HepG2 (cell line): ENCODE results near the gene TRIM9. TPM values are rescaled to one million over a fixed set of nuclear protein-coding genes. Genes with fewer than 3 reads are reported as not detected.

Experiments used
- IRX3 ChIP-seq: sonication (generic); formaldehyde crosslinking; IDR thresholded peaks from 2 replicates; pipeline ENCODE4 v1.8.1; 2023; ENCODE audit warnings: mild to moderate bottlenecking, low read depth, missing genetic modification reagents, borderline replicate concordance
- NR0B2 ChIP-seq: sonication (generic); formaldehyde crosslinking; IDR thresholded peaks from 2 replicates; pipeline ENCODE4 v1.4.0; 2020; ENCODE audit warnings: mild to moderate bottlenecking, missing genetic modification reagents
- SKIL ChIP-seq: sonication (generic); formaldehyde crosslinking; IDR thresholded peaks from 2 replicates; pipeline ENCODE4 v1.8.0; 2022; ENCODE audit warnings: missing genetic modification reagents, mild to moderate bottlenecking, moderate library complexity, borderline replicate concordance
- ZBTB40 ChIP-seq, 2 experiments: fragments of 450-650 bp in 1 of 2; sonication (generic) in 1 of 2; formaldehyde crosslinking in 1 of 2; IDR thresholded peaks; 2 replicates each; pipeline versions ENCODE4 v1.6.1 to v1.8.0; 2016 to 2022; ENCODE audit warnings: antibody characterized with exemption in 1 of 2, mild to moderate bottlenecking in 1 of 2, missing genetic modification reagents in 1 of 2
- ZNF12 ChIP-seq: sonication (generic); formaldehyde crosslinking; IDR thresholded peaks from 2 replicates; pipeline ENCODE4 v1.5.0; 2020; ENCODE audit warnings: missing genetic modification reagents
- ZNF232 ChIP-seq: sonication (generic); formaldehyde crosslinking; IDR thresholded peaks from 2 replicates; pipeline ENCODE4 v1.4.0; 2020; ENCODE audit warnings: missing genetic modification reagents, borderline replicate concordance
- ZNF367 ChIP-seq: sonication (generic); formaldehyde crosslinking; IDR thresholded peaks from 2 replicates; pipeline ENCODE4 v1.4.0; 2020; ENCODE audit warnings: missing genetic modification reagents, borderline replicate concordance
- polyA plus RNA-seq, 8 experiments: library from polyadenylated mRNA; depleted of rRNA in 3 of 8; stranded (reverse) in 7 of 8; unstranded in 1 of 8; fragments of >200 nt; fragmentation: Illumina TruSeq in 4 of 8; extraction: Trizol in 4 of 8; gene quantifications; 2 replicates each; pipeline versions ENCODE4 v1.2.1 to v1.2.3, GENCODE V29; 2011 to 2016; ENCODE audit warnings: low read depth in 4 of 8, missing spikeins in 1 of 8, mixed read lengths in 1 of 8; ENCODE audit not compliant: insufficient read depth in 1 of 8
- total RNA-seq, 5 experiments: library from RNA; depleted of rRNA; stranded (reverse); fragments of >200 nt; fragmentation: Illumina TruSeq; extraction: Trizol; gene quantifications; 2 replicates each; pipeline ENCODE4 v1.2.3, GENCODE V29; 2016; ENCODE audit warnings: low read depth in 1 of 5

Gene TRIM9
- total and polyA plus RNA-seq, 2 of the 13 experiments (the other 11 are each of a cell fraction or from before 2014, with no cell fraction given), result 0.04 to 0.07 TPM

GRCh38 chr14:50943943-50944646 lies 150.8 kb downstream of the TRIM9 start, which contains the start of gene PYGL (continued):
- TF ChIP-seq ZBTB40 (IDR thresholded peaks at IDR 0.05) (no peak), ZBTB40 (CRISPR knock-in tag; IDR thresholded peaks at IDR 0.05) (peak; percentile 59), IRX3 (peak; percentile 34; the same call in 1 of the 2 replicates), SKIL (0 out of 2 replicates have a peak, but pooled peaks have one; percentile 1), NR0B2 (CRISPR knock-in tag) (peak; percentile 93), ZNF12 (CRISPR knock-in tag) (0 out of 2 replicates have a peak, but pooled peaks have one; percentile 16), ZNF367 (CRISPR knock-in tag) (no peak), ZNF232 (CRISPR knock-in tag) (no peak)
